ENCODE data around the gene E2F3. TPM values are rescaled to one million over a fixed set of nuclear protein-coding genes. Genes with fewer than 3 reads are reported as not detected.

Gene E2F3
- total and polyA plus RNA-seq, 2 donors (not counting 3 experiments of a cell fraction or from before 2014, with no cell fraction given): 8.6 to 22.0 TPM

GRCh38 chr6:20476501-20477043 is 74.9 kb downstream of the E2F3 start:
- BruUV-seq (replicated peaks): no TSS peak
- intact Hi-C loops (cut with micrococcal nuclease): no loop called here
- TF ChIP-seq EZH2 (IDR thresholded peaks at IDR 0.05; ENCODE audit: borderline replicate concordance, low read depth, low read length, severe bottlenecking): no peak
- TF ChIP-seq POLR2A (IDR thresholded peaks at IDR 0.05; ENCODE audit: low read depth, low read length): no peak
- TF ChIP-seq JUN (IDR thresholded peaks at IDR 0.05; ENCODE audit: borderline replicate concordance, insufficient read depth, insufficient read length, low read depth): no peak
- TF ChIP-seq, protein P1, sequence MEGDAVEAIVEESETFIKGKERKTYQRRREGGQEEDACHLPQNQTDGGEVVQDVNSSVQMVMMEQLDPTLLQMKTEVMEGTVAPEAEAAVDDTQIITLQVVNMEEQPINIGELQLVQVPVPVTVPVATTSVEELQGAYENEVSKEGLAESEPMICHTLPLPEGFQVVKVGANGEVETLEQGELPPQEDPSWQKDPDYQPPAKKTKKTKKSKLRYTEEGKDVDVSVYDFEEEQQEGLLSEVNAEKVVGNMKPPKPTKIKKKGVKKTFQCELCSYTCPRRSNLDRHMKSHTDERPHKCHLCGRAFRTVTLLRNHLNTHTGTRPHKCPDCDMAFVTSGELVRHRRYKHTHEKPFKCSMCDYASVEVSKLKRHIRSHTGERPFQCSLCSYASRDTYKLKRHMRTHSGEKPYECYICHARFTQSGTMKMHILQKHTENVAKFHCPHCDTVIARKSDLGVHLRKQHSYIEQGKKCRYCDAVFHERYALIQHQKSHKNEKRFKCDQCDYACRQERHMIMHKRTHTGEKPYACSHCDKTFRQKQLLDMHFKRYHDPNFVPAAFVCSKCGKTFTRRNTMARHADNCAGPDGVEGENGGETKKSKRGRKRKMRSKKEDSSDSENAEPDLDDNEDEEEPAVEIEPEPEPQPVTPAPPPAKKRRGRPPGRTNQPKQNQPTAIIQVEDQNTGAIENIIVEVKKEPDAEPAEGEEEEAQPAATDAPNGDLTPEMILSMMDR (IDR thresholded peaks at IDR 0.05; ENCODE audit: extremely low read depth in 1 of 2, insufficient read depth in 1 of 2, low read depth in 1 of 2, low read length in 2 of 2): no peak
- TF ChIP-seq MYC (IDR thresholded peaks at IDR 0.05; ENCODE audit: low read depth, low read length): no peak
- no peak for TF ChIP-seq GATA2 (IDR thresholded peaks at IDR 0.05; ENCODE audit: insufficient read depth, insufficient read length, low read depth, low read length)
- TF ChIP-seq, protein P2, sequence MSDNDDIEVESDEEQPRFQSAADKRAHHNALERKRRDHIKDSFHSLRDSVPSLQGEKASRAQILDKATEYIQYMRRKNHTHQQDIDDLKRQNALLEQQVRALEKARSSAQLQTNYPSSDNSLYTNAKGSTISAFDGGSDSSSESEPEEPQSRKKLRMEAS (IDR thresholded peaks at IDR 0.05; ENCODE audit: insufficient read depth, insufficient read length): no peak
- no peak for TF ChIP-seq POLR2AphosphoS5 (IDR thresholded peaks at IDR 0.05; ENCODE audit: insufficient read depth, low read depth, low read length)
- dilution Hi-C loops (cut with MboI; ENCODE audit: extremely low pct_ligation_motif_present, low sequenced_read_pairs): no loop called here
- POLR2A ChIA-PET: no interaction called here
- Histone ChIP-seq H3K4me1 (ENCODE audit: control insufficient read depth, extremely low read depth, insufficient read depth, low read length) (no peaks in the 10 kb centered on the region), H3K27ac (ENCODE audit: insufficient read depth, low read depth, low read length) (no peak overlapping the region), H3K9me3 (replicated peaks; ENCODE audit: control insufficient read depth, insufficient read depth, low read length) (no peaks in the 10 kb centered on the region), H3K79me2 (ENCODE audit: control insufficient read depth, insufficient read depth, low read length) (peaks cover 40% of the 10 kb centered on the region), H3K9me1 (replicated peaks; ENCODE audit: control insufficient read depth, extremely low read depth, insufficient read depth, low read length) (no peaks in the 10 kb centered on the region), H3K36me3 (ENCODE audit: control insufficient read depth in 2 of 2, extremely low read depth in 1 of 2, insufficient read depth in 2 of 2, low read length in 2 of 2) (peaks cover 2 to 7% of the 10 kb centered on the region in 2 experiments), H3K4me3 (replicated peaks in 1 of 3; ENCODE audit: insufficient read depth in 1 of 3, low read depth in 1 of 3, low read length in 3 of 3) (no peak overlapping the region), H3K9ac (replicated peaks; ENCODE audit: extremely low read depth, insufficient read depth, low read length) (no peak overlapping the region), H3K4me2 (ENCODE audit: insufficient read depth, low read length) (no peak overlapping the region), H3K27me3 (ENCODE audit: control insufficient read depth in 2 of 2, insufficient read depth in 2 of 2, low read length in 2 of 2) (no peaks in the 10 kb centered on the region), H2AFZ (ENCODE audit: low read depth, low read length) (no peak overlapping the region), H4K20me1 (replicated peaks; ENCODE audit: control insufficient read depth, extremely low read depth, insufficient read depth, low read length) (peaks cover 10% of the 10 kb centered on the region)
- DNase-seq (ENCODE audit: low read depth, low spot score) (no peak), FAIRE-seq (no peak)
- CTCF ChIA-PET: no interaction called here
